HG02623 (cell line): ENCODE data around the gene ZSCAN22.

Experiments
- ATAC-seq: cut with Tn5 transposase; IDR thresholded peaks from one replicate; pipeline ENCODE4 v1.9.1; 2021; ENCODE audit warnings: moderate library complexity; ENCODE audit not compliant: unreplicated experiment

ZSCAN22 gene

DNA sequence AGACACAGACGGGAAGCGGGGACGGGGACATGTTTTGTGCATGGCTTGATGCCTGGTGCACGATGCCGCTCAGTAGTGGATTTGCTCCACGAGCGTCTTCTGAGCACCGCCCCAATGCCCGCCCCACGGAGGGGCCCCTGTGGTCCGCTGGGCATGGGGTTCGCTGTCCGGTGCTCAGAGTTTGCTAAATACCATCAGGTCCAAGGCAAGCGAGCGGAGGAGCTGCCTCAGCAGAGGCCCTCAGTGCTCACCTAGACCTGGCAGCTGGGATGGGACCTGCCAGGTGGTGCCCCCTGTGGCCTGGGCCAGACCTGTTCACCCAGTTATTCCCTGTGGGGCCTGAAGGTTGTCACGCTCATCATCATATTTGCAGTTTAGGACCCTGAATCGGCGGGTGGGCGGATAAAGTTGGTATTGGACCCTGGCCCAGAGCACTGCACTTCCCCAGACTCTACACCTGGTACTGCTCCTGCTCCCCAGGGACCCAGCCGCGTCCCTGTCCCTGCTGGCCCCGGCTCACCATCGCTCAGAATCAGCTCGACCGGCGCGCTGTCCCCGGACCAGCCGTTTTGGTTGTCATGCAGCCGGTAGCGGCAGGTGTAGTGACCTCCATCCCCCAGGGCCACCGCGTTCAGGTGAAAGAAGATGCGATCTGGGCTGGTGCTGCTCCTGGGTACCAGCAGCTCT, 24.2 kb downstream of the ZSCAN22 start:
- ATAC-seq = no peak

DNA sequence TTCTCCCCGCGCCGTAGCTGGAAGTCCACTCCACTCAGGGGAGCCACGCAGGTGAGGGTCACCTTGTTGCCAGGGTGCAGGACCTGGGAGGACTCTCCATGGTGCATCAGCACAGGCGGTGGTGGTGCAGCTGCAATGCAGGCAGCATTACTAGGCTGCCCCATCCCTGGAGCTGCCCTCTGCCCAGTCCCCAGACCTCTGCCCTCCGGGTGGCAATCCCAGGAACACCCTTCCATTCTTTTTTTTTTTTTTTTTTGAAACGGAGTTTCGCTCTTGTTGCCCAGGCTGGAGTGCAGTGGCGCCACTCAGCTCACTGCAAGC, 24.7 kb downstream of the ZSCAN22 start:
- no peak for ATAC-seq

DNA sequence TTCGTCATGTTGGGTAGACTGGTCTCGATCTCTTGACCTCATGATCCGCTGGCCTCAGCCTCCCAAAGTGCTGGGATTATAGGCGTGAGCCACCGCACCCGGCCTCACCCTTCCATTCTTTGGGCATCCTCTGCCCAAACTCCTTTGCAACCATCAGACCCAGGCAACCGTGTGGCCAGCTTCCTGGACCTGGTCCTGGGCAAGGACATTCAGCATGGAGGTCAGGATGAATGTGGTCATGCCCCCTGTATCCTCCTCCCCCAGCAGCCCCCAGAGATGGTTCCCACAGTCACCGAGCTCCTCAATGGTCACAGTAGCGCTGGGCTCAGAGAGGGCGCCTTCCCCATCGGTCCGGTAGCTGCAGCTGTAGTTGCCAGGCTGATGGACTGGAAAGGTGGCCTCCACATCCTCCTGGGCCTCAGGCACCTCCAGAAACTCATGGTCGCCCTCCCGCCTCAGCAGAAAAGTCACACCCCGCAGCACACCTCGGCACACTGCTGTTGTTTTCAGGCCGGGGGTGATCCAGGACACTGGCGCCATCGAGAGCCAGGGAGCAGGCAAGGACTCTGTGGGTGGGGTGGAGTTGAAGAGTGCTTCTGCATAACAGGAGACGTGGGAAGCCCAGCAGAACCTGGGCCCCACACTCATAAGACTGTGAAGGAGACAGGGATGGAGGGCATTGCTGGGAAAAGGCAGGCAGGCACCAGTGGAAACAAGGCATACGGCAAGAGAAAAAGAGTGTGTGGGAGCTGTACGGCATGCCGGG, 25.4 kb downstream of the ZSCAN22 start:
- no peak for ATAC-seq

DNA sequence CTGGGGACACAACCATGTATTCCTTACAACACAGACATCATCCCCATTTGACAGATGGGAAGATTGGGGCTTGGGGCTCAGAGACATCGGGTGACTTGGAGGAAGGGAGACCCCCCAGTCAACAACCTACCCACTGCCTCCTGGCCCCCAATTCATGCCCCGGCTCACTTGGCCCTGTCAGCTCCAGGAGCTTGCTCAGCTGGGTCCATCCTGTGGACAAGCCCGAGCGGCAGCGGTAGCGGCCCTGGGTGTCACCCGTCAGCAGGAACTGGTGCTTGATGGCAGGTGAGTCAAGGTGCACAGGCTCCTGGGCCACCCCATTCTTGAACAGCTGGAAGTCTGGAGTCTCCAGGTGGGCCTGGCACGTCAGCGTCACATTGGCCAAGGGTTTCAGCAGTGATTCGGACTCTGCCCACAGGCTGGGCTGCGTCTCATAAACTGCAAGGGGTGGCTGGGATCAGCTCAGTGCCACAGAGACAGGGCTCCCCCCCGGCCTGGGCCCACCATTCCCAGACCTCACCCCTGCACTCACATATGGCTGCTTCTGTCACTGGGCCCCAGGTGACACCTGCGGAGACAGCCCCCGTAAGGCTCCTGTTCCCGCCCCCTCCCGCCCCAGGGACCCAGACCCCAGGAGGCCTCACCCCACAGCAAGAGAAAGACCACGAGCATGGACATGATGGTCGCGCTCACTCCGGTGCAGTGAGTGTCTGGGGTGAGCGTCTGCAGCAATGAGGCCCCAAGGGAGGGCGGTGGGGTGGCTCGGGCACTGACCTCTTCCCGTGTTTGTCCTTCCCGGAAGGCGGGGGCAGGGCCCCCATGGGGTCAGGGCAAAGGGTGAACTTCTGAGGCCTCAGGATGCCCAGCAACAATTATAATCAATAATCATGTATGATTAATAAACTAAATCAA, 26.2 kb downstream of the ZSCAN22 start, which contains the start of gene A1BG:
Gene A1BG, minus strand, starts transcription at position 733 of the 912 bp plus-strand sequence. Its CDS starts 55 bp downstream, at position 678.
- ATAC-seq = no peak

DNA sequence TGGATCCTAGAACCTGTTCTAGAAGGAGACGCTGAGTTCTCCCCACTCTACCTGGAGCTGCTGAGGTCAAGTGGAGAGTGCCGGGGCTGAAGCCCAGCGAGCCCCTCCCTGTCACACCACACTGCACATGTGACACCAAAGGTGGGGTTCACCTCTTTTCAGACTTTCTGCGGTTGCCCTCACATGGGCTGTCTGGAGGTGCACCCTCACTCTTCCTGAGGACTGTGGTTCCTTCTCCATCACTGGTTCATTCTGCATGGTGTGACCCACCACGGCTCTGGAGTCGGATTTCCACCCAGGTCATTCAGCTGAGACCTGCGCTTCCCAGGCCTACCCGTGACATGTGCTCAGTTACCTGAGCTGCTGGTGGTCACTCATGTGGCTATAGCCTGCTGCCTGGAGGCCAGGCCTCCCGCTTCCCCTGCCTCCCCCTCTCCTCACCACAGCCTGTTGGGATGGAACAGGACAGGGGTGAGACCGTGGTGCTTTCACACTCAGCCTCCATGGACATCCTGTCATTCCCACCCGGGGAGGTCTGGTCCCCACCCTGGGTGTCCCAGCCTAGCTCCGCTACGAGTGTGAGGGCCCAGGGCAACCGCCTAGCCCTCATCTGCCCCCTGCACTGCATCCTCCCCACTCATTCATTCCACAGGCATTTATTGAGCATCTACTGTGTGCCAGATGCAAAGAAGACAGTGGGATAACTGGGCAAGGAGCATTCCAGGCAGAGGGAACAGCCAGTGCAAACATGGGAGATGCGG, 27.1 kb downstream of the ZSCAN22 start:
- ATAC-seq = no peak

DNA sequence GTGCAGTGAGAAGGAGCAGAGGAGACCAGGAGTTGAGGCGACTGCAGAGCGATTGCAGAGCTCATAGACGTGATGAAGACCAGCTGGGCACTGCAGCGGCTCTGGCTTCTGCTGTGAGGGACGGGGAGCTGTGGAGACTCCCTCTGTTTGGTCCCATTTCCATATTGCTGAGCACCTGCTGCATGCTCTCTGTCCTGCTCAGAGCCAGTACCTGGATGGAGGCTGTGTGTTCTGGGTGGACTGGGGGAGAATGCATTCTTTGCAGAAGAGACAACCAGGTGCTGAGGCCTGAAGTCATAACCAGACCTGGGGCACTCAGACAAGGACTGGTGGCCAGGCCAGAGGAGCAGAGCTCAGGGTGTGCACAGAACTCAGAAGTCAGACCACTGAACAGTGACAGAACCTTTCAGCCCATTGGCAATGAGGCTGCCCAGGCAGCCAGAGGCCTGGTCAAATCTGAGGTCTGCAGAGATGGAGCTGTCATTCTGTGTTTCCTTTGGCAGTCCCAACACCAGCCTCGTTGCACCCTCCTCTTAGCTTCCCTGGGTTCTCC, 27.8 kb downstream of the ZSCAN22 start:
- no peak for ATAC-seq

DNA sequence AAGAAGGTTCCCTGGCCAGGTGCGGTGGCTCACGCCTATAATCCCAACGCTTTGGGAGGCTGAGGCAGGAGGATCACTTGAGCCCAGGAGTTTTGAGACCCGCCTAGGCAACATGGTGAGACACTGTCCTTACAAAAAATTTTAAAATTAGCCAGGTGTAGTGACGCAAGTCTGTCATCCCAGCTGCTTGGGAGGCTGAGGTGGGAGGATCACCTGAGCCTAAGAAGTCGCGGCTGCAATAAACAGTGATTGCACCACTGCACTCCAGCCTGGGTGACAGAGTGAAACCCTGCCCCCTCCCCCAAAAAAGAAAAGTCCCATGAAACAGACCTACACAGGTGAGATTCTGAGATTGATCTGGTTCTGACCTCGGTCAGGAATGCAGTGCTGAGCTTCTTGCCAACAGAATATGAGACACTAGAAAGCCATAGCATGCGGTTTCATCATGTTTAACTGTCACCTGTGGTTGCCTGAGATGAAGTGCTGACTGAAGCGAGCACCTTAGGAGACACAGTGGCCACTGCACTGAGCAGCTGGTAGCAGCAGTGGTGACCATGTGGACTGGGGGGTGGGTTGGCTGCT, 28.5 kb downstream of the ZSCAN22 start:
- ATAC-seq = no peak

DNA sequence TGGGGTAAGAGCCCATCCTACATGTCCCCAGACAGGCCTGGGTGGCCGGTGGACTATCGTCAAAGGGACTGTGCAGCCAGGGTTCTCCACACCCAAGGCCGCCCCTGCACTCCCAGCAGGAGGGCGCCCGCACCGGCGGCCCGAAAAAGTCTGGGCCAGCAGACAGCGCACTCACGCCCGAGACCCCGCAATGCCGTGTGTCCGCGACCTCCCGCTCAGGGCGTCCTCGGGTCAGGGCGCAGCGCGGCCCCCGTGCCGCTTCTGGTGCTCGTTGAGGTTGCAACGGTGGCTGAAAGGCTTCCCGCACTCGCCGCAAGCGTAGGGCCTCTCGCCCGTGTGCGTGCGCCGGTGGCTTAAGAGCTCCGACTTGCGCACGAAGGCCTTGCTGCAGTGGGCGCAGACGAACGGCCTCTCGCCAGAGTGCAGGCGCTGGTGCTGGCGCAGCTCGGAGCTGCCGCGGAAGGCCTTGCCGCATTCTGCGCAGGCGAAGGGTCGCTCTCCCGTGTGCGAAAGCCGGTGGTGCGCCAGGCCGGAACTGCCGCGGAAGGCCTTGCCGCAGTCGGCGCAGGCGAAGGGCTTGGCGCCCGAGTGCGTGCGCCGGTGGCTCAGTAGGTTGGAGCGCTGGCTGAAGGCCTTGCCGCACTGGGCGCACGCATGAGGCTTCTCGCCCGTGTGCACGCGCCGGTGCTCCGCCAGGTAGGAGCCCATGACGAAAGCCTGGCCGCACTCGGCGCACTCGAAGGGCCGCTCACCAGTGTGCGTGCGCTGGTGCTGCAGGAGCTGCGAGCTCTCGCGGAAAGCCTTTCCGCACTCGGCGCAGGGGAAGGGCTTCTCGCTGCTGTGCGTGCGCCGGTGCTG, 29.3 kb downstream of the ZSCAN22 start:
- ATAC-seq = no peak

DNA sequence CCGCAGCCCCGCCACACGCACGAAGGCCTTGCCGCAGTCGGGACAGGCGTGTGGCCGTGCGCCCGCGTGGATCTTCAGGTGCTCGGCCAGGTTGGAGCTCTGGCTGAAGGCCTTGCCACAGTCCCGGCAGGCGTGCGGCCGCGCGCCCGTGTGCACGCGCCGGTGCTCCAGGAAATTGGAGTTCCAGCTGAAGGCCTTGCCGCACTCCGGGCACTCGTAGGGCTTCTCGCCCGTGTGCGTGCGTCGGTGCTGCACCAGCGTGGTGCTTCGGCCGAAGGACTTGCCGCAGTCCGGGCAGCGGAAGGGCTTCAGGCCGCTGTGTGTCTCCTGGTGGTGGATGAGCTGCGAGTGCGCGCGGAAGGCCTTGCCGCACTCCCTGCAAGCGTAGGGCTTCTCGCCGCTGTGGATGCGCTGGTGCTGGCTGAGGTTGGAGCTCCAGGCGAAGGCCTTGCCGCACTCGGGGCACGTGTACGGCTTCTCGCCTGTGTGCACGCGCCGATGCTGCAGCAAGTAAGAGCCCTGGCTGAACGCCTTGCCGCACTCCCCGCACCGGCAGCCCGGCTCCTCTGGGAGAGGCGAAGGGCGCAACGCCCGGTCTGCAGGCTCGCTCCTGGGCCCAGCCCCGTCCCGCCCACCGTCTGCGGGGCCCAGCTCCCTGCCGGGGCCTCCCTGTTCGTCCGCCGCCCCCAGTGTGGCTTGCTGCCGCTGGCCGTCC, 30.1 kb downstream of the ZSCAN22 start:
- no peak for ATAC-seq

DNA sequence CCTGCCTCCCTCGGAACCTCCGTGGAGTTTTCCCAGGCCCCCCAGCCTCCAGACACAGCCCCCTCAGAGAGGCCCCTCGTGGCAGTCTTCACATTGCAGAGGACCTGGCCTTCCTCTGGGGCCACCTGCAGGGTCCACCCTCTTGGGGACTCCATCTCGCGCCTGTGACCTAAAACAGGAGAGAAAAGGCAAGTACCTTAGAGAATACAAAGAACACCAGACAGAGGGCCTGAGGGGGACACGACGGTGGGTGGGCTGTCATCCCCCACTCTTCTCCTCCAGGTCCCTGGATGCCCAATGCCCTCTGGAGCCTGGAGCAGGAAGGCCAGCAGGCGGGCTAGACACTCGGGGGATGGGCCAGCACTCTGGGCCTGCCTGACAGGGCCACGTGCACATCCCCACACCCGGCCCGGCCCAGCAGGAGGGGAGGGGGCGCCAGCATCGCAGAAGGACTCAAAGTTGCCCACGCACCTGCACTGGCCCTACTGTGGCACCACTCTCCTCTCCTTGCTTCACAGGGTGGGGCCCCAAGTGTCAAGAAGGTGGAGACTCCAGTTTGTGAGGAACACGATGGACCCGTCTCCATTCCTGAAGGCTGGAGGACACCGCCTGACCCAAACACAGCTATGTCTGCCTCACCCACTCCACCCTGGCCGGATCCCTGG, 30.8 kb downstream of the ZSCAN22 start:
- ATAC-seq = no peak

DNA sequence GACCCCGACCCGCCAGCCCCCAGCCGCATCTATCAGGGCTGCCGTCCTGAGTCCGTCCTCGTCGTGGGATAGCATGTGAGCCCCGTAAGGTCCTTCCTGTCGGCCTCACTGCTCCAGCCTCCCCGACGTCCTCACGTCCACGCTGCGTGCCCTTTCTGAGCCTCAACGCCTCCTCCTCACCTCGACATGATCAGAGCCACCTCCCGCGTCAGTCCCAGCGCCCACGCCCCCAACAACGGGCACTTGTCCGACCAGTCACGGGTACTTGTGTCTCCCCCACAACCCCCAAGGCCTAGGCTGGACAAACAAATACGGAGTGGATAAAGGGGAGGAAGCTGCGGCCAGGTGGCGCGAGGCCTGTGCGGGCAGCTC, 35.1 kb downstream of the ZSCAN22 start:
- ATAC-seq = no peak

DNA sequence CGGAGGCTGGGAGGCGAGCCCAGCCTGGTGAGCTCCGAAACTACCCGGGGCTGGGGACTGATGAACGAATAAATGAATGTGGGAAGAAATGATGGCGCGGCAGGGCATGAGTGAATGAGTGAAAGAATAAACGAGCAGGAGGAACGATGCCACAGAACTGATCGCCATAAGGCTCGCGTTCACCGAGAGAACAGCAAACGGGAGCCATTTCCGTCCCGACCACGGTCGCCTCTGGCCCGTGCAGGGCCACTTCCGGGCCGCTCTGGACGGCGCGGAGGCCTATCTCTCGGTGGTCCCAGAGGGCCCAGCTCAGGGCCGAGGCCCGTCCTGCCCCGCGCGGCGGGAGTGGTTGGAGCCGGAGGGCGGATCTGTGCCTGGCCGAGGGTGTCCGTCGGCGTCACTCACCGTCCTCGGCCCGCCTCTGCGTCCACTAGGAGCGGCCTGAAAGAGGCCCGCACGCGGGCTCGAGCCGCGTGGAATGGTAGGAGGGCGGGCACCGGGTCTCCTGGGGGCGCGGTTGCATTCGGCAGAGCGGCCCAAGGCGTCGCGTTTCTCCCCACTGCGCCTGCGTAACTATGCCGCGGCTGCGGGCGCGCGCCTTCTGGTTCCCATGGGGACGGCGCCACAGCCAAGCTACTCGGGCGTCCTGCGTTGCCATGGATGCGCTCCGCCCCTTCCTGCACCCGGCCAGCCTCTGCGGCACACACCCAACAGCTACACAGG, 35.6 kb downstream of the ZSCAN22 start, which contains the start of gene ZNF497:
Gene ZNF497, minus strand, starts transcription at position 480 of the 723 bp plus-strand sequence. CDS start 5,116 bp downstream, outside the sequence.
- peak; percentile 83 for ATAC-seq

DNA sequence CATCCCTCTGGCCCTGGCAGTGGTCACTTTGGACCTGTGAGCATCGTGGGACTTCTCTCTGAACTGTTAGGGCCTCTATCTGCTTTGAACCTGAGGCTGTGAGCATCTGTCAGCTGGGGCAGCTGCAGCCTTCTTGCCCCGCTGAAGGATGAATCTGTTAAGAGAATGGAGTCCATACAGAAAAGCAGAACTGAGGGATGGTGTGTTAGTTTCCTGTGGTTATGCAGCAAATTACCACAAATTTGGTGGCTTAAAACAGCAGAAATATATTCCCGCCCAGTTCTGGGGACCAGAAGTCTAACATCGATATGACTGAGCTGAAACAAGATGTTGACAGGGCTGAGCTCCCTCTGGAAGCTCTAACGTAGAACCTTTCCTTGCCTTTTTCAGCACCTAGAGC, 37.4 kb downstream of the ZSCAN22 start:
- no peak for ATAC-seq

DNA sequence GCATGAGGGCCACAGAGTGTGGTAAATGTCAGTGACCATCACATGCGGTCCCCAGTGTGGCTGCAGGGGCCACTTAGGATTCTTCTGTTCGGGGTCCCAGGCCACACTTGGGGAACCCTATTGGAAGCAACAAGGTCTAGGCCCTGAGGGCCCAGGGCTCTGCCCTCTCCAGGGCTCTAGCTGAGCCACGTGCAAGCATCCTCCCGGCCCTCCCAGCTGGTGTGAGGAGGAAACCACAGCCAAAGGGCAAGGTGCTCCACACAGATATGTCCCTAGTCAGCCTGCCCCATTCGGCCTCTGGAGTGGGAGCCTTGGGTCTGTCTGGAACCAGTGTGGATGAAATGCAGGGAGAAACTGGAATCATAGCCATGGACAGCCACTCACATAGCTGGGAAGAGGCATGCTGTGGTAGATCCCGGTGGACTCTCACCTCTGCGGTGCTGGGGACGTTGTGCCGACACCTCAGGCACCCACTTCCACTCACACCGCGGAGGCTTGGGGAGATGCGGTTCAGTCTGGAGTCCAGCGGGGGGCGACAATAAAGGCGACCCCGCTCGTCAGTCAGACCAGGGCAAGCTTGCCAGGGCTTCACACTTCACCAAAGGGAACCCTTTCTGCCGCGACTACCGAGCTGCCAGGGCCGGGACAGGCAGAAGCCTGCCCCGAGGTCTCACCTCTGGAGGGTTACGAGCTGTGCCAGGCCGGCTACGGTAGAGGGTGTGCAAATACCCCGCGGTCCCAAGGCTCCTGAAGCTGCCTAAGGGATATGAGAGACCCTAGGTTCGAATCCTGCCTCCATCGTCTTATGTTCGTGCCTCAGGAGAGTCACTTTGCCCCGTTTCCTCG, 40.0 kb downstream of the ZSCAN22 start:
- no peak for ATAC-seq

DNA sequence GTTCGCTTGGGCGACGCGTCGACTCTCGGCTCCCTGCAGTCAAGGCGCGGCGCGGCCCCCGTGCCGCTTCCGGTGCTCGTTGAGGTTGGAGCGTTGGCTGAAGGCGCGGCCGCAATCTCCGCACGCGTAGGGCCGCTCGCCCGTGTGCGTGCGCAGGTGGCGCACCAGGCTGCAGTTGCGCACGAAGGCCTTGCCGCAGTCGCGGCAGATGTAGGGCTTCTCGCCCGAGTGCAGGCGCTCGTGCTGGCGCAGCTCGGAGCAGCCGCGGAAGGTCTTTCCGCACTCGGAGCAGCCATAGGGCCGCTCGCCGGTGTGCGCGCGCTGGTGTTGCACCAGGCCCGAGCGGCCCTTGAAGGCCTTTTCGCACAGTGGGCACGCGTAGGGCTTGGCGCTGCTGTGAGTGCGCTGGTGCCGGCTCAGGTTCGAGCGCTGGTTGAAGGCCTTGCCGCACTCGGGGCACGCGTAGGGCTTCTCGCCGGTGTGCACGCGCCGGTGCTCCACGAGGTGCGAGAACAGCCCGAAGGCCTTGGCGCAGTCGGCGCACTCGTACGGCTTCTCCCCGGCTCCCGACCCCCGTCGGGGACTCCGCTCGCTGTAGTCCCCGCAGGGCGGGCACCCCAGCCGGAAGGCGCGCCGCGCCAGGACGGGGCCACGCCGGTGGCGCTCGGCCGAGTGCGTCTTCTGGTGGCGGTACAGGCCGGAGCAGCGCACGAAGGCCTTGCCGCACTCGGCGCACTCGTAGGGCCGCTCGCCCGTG, 41.1 kb downstream of the ZSCAN22 start:
- no peak for ATAC-seq
